Measurements from ENCODE around the gene SLC4A7. TPM values are rescaled to one million over a fixed set of nuclear protein-coding genes. Genes with fewer than 3 reads are reported as not detected.
"Not testable (repeated sequence)": the region's sequence is repeated elsewhere in the genome, so short reads cannot be mapped to it uniquely, and the experiment has no call there.

SLC4A7 gene
- total and polyA plus RNA-seq, 9 of the 15 experiments (the other 6 are each of a cell fraction or from before 2014, with no cell fraction given): 1.7 to 13.6 (median 8.0) TPM

GRCh38 chr3:27532426-27533260, 48.5 kb upstream of the SLC4A7 start:
- no peaks in the 10 kb centered on the region for H3K4me1 ChIP-seq (replicated peaks in 1 of 2; ENCODE audit: control insufficient read depth in 2 of 2, insufficient read depth in 2 of 2, low read length in 2 of 2)
- under 1% methylated on average over 8 of the region's 8 CpGs for WGBS (ENCODE audit: insufficient coverage, low coverage, missing lambda C conversion rate)
- H3K27ac ChIP-seq (ENCODE audit: extremely low read depth, low read depth, low read length): no peak overlapping the region
- no TSS peak for BruUV-seq (replicated peaks)
- no peaks in the 10 kb centered on the region for H3K9me3 ChIP-seq (replicated peaks; ENCODE audit: control insufficient read depth, insufficient read depth, low read depth, low read length)
- in situ Hi-C loops (cut with MboI): no loop called here
- no peak overlapping the region for H3K4me3 ChIP-seq
- POLR2A ChIA-PET: no interaction called here
- H3K27me3 ChIP-seq (ENCODE audit: control insufficient read depth in 2 of 2, insufficient read depth in 2 of 2, low read length in 2 of 2): peaks cover 0 to 2% of the 10 kb centered on the region in 2 experiments; a peak in 1 of 5 replicates
- FAIRE-seq (no peak), ATAC-seq (no peak), DNase-seq (ENCODE audit: extremely low read depth in 1 of 4, low spot score in 3 of 4) (no peak)
- no peak overlapping the region for H2AFZ ChIP-seq (ENCODE audit: low read depth, low read length)
- H4K20me1 ChIP-seq (replicated peaks; ENCODE audit: control insufficient read depth, insufficient read depth, low read length): no peaks in the 10 kb centered on the region
- no peak overlapping the region for H3K4me2 ChIP-seq (ENCODE audit: insufficient read depth, low read length)
- no peaks in the 10 kb centered on the region for H3K9me1 ChIP-seq (ENCODE audit: control insufficient read depth, insufficient read depth, low read length)
- CTCF ChIA-PET (ENCODE audit: low intra/inter-chr PET ratio): no interaction called here
- intact Hi-C loops (cut with micrococcal nuclease): no loop called here
- no peak overlapping the region for H3K9ac ChIP-seq (ENCODE audit: insufficient read depth in 1 of 2, low read depth in 2 of 2, low read length in 2 of 2)
- TF ChIP-seq MCM3 (IDR thresholded peaks at IDR 0.05) (no peak), MAFG (tag; conservative IDR thresholded peaks at IDR 0.05) (no peak), MIER1 (IDR thresholded peaks at IDR 0.05; ENCODE audit: low read depth) (no peak), TSC22D4 (tag; IDR thresholded peaks at IDR 0.05) (no peak), MLX (CRISPR knock-in tag; conservative IDR thresholded peaks at IDR 0.05) (no peak), RB1 (IDR thresholded peaks at IDR 0.05; ENCODE audit: low read depth) (no peak)
- TF ChIP-seq, protein P1, sequence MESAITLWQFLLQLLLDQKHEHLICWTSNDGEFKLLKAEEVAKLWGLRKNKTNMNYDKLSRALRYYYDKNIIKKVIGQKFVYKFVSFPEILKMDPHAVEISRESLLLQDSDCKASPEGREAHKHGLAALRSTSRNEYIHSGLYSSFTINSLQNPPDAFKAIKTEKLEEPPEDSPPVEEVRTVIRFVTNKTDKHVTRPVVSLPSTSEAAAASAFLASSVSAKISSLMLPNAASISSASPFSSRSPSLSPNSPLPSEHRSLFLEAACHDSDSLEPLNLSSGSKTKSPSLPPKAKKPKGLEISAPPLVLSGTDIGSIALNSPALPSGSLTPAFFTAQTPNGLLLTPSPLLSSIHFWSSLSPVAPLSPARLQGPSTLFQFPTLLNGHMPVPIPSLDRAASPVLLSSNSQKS (CRISPR knock-in tag; IDR thresholded peaks at IDR 0.05): no peak
- no peaks in the 10 kb centered on the region for H3K79me2 ChIP-seq (ENCODE audit: control insufficient read depth, insufficient read depth, low read length)
- H3K36me3 ChIP-seq (ENCODE audit: control insufficient read depth, insufficient read depth, low read length): no peaks in the 10 kb centered on the region

DNA sequence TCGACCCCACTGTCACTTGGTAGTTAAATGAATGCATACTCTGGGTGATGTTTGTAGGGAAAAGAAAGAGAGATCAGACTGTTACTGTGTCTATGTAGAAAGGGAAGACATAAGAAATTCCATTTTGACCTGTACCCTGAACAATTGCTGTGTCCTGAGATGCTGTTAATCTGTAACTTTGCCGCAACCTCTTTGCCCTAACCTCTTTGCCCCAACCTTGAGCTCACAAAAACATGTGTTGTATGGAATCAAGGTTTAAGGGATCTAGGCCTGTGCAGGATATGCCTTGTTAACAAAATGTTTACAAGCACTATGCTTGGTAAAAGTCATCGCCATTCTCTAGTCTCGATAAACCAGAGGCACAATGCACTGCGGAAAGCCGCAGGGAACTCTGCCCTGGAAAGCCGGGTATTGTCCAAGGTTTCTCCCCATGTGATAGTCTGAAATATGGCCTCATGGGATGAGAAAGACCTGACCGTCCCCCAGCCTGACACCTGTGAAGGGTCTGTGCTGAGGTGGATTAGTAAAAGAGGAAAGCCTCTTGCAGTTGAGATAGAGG, 47.1 kb upstream of the SLC4A7 start:
- 4% methylated on average over 8 of the region's 8 CpGs for WGBS (ENCODE audit: insufficient coverage, low coverage, missing lambda C conversion rate)
- H3K79me2 ChIP-seq (ENCODE audit: control insufficient read depth, insufficient read depth, low read length); H3K4me3 ChIP-seq; ATAC-seq; BruUV-seq (replicated peaks); H4K20me1 ChIP-seq (replicated peaks; ENCODE audit: control insufficient read depth, insufficient read depth, low read length); H3K27ac ChIP-seq (ENCODE audit: extremely low read depth, low read depth, low read length); H3K9me1 ChIP-seq (ENCODE audit: control insufficient read depth, insufficient read depth, low read length); in situ Hi-C loops (cut with MboI); H3K4me1 ChIP-seq (replicated peaks in 1 of 2; ENCODE audit: control insufficient read depth in 2 of 2, insufficient read depth in 2 of 2, low read length in 2 of 2); DNase-seq (ENCODE audit: extremely low read depth in 1 of 4, low spot score in 3 of 4); H3K9ac ChIP-seq (ENCODE audit: insufficient read depth in 1 of 2, low read depth in 2 of 2, low read length in 2 of 2); intact Hi-C loops (cut with micrococcal nuclease); H3K4me2 ChIP-seq (ENCODE audit: insufficient read depth, low read length); H2AFZ ChIP-seq (ENCODE audit: low read depth, low read length); CTCF ChIA-PET (ENCODE audit: low intra/inter-chr PET ratio); FAIRE-seq; POLR2A ChIA-PET; H3K36me3 ChIP-seq (ENCODE audit: control insufficient read depth, insufficient read depth, low read length); H3K9me3 ChIP-seq (replicated peaks; ENCODE audit: control insufficient read depth, insufficient read depth, low read depth, low read length); H3K27me3 ChIP-seq (ENCODE audit: control insufficient read depth in 2 of 2, insufficient read depth in 2 of 2, low read length in 2 of 2): not testable (repeated sequence)
